Measurements from ENCODE around the gene ELOA. TPM values are rescaled to one million over a fixed set of nuclear protein-coding genes. Genes with fewer than 3 reads are reported as not detected.

ELOA gene
- total and polyA plus RNA-seq, 9 of the 15 experiments (the other 6 are each of a cell fraction or from before 2014, with no cell fraction given), result 31.9 to 98.6 (median 61.3) TPM

DNA sequence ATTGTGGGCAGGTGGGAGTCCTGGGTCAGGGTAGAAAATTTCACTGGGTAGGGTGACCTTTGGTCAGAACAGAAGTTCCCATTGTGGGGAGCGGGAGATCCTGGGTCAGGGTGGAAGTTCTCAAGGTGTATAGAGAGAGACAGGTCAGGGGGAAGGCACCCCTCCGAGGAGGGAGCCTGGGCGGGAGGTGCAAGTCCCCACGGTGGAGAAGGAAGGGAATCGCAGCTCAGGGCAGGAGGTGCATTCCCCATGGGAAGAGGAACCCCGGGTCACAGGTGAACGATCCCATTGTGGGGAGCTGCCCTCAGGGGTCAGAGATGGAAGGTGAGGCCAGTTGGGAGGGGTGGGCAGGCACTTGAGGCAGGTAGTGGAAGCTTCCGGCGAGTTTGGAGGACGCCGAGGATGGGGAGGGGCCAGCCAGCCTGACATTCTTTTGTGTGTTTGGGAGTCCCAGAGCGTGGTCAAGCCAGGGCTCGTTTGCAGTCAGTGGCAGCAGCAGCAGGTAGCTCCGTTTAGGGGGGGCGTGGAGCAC is 48.3 kb downstream of the ELOA start (continued):
- TF ChIP-seq ARID4B (CRISPR knock-in tag; IDR thresholded peaks at IDR 0.05) (0 out of 2 replicates have a peak, but pooled peaks have one; percentile 29), ZFP30 (CRISPR knock-in tag; IDR thresholded peaks at IDR 0.05; ENCODE audit: borderline replicate concordance) (no peak), ZC3H4 (CRISPR knock-in tag; IDR thresholded peaks at IDR 0.05; ENCODE audit: borderline replicate concordance) (0 out of 2 replicates have a peak, but pooled peaks have one; percentile 48), DMBX1 (CRISPR knock-in tag; IDR thresholded peaks at IDR 0.05; ENCODE audit: borderline replicate concordance) (no peak), MYC (IDR thresholded peaks at IDR 0.05; ENCODE audit: low read depth, low read length) (0 out of 2 replicates have a peak, but pooled peaks have one; percentile 20), MYC (CRISPR knock-in tag; IDR thresholded peaks at IDR 0.05; ENCODE audit: borderline replicate concordance, low read depth) (no peak), RBM25 (IDR thresholded peaks at IDR 0.05; ENCODE audit: low read depth, low read length, severe bottlenecking) (no peak), POLR2G (IDR thresholded peaks at IDR 0.05; ENCODE audit: low read depth, low read length) (peak; percentile 56; the same call in 1 of the 2 replicates), TAF15 (IDR thresholded peaks at IDR 0.05; ENCODE audit: low read depth, low read length) (no peak), SMARCA4 (IDR thresholded peaks at IDR 0.05) (no peak), MAZ (CRISPR knock-in tag; conservative IDR thresholded peaks at IDR 0.05 in 1 of 2, IDR thresholded peaks at IDR 0.05 in 1 of 2) (peak in 1 of 2 experiments; percentile 33; a peak in 1 of 4 replicates), TCF7L2 (IDR thresholded peaks at IDR 0.05; ENCODE audit: low read depth, low read length) (no peak), ZNF12 (CRISPR knock-in tag; IDR thresholded peaks at IDR 0.05) (peak; percentile 36; the same call in 1 of the 2 replicates), ZSCAN32 (CRISPR knock-in tag; IDR thresholded peaks at IDR 0.05) (no peak), OTX1 (CRISPR knock-in tag; IDR thresholded peaks at IDR 0.05) (no peak), CBX1 (IDR thresholded peaks at IDR 0.05; ENCODE audit: low read depth) (no peak; the same call in 1 of the 2 replicates), ZBTB1 (CRISPR knock-in tag; IDR thresholded peaks at IDR 0.05; ENCODE audit: borderline replicate concordance, low read depth) (no peak), RBM22 (IDR thresholded peaks at IDR 0.05; ENCODE audit: low read depth, low read length, poor library complexity, severe bottlenecking) (peak; percentile 58), ETV1 (tag; conservative IDR thresholded peaks at IDR 0.05; ENCODE audit: low read depth) (peak; percentile 49; the same call in 1 of the 2 replicates)
- TF ChIP-seq, protein P1, sequence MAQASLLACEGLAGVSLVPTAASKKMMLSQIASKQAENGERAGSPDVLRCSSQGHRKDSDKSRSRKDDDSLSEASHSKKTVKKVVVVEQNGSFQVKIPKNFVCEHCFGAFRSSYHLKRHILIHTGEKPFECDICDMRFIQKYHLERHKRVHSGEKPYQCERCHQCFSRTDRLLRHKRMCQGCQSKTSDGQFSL (CRISPR knock-in tag; IDR thresholded peaks at IDR 0.05), result peak; percentile 44; the same call in 1 of the 2 replicates
- TF ChIP-seq, protein P1 (tag; IDR thresholded peaks at IDR 0.05), result no peak

Measured in K562 (cell line).